Stimulated activated CD8-positive, alpha-beta memory T cell treated with anti-CD3 and anti-CD28 coated beads, Interleukin-15, amount 100 ng/mL, for 4 hours (primary cell): Measurements from ENCODE around the gene PDCD1.

ENCODE experiments used
- DNase-seq, 2 donors: peaks; one replicate each; pipeline ENCODE4 v3.0.0-alpha.2; 2020; ENCODE audit warnings: low read depth in 2 of 2

The PDCD1 gene

GRCh38 chr2:241865416-241865956 is 6.8 kb upstream of the PDCD1 start:
- DNase-seq = no peak

- DNase-seq = no peak
Measured at GRCh38 chr2:241864850-241865213, 6.1 kb upstream of the PDCD1 start.

- DNase-seq = no peak
Measured at GRCh38 chr2:241864168-241864849, 5.6 kb upstream of the PDCD1 start.

GRCh38 chr2:241863536-241863954 is 4.9 kb upstream of the PDCD1 start:
- DNase-seq = peak in 1 of 2 donors; percentile 38

GRCh38 chr2:241862775-241863535 is 4.3 kb upstream of the PDCD1 start:
- no peak for DNase-seq

- no peak for DNase-seq
Measured at GRCh38 chr2:241862093-241862492, 3.4 kb upstream of the PDCD1 start.

GRCh38 chr2:241861264-241861663 is 2.6 kb upstream of the PDCD1 start:
- DNase-seq = no peak

- no peak for DNase-seq
Measured at GRCh38 chr2:241860184-241861078, 1.7 kb upstream of the PDCD1 start.

- DNase-seq = peak; percentile 67 to 68
Measured at GRCh38 chr2:241859436-241860183, 916 bp upstream of the PDCD1 start.

GRCh38 chr2:241859017-241859435 is 332 bp upstream of the PDCD1 start:
- no peak for DNase-seq

- DNase-seq = no peak
Measured at GRCh38 chr2:241857572-241858121, 1.0 kb downstream of the PDCD1 start.

GRCh38 chr2:241857041-241857541 is 1.6 kb downstream of the PDCD1 start:
- no peak for DNase-seq

- DNase-seq = no peak
Measured at GRCh38 chr2:241855888-241856422, 2.7 kb downstream of the PDCD1 start.

GRCh38 chr2:241855245-241855887 is 3.3 kb downstream of the PDCD1 start:
- no peak for DNase-seq

- no peak for DNase-seq
Measured at GRCh38 chr2:241854342-241855244, 4.1 kb downstream of the PDCD1 start.

- DNase-seq = no peak
Measured at GRCh38 chr2:241853651-241854341, 4.9 kb downstream of the PDCD1 start.

GRCh38 chr2:241852981-241853631 is 5.6 kb downstream of the PDCD1 start:
- DNase-seq = no peak
